Subcutaneous adipose tissue (tissue), 4 donors: ENCODE data around the gene TXNRD2. TPM values are rescaled to one million over a fixed set of nuclear protein-coding genes. Genes with fewer than 3 reads are reported as not detected.

Experiments used
- CTCF ChIP-seq: fragments of 450-650 bp; IDR thresholded peaks from one replicate; pipeline ENCODE4 v1.5.1; 2016; ENCODE audit warnings: low read depth, mild to moderate bottlenecking, control low read depth, antibody characterized with exemption, moderate library complexity
- total RNA-seq, 4 donors: library from RNA; depleted of rRNA; stranded (reverse); fragments of >200 nt; gene quantifications; one replicate each; pipeline ENCODE4 v1.1.0, GENCODE V29; 2016

TXNRD2 gene
- total RNA-seq, 4 donors from 2014 or later: 11.1 to 28.4 (median 15.8) TPM

DNA sequence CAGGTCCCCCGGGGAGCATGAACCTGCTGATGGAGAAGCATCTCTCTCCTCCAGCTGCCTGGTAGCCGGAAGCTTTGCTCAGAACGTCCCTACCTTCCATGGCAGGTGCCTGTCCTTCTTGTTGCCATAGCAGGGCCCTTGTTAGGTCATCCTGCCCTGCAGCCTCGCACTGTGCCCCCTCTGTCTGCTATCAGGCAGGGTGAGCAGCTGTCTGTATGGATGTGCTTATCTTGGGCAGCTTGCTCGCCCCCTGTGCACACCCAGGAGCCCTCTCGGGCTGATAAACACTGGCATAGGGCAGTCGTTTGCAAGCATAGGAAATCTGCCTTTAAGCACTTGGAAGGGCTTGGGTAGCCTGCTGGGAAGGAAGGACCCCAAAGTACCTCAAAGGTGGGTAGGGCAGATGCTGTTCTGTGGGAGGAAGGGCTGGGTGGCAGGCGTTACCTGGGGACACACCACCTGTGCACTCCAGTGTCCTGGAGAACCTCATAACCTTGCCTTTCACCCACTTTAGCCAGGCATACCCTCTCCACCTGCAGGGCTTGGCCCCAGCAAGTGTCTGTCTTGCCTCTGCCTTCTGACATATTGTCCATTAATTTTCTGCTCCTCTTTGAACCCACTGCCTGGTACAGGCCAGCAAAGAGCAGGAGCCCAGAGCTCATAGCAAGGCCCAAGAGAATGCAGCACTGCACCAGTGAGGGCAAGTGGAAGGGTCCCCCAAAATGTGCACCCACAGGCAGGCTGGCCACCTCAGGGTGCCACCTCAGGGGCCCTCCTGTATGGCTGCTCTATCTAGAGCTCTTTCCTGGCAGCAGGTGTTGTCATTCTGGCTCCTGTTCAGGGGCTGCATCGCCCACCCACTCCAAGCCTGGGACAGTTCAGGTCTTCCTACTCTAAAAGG is 8.0 kb downstream of the TXNRD2 start:
- TF ChIP-seq CTCF: no peak

GRCh38 chr22:19932367-19933206 is 9.0 kb downstream of the TXNRD2 start:
- no peak for TF ChIP-seq CTCF

- TF ChIP-seq CTCF: no peak
Measured at GRCh38 chr22:19931514-19931913, 10.1 kb downstream of the TXNRD2 start.

- TF ChIP-seq CTCF: no peak
Measured at GRCh38 chr22:19930551-19931486, 10.8 kb downstream of the TXNRD2 start.

- TF ChIP-seq CTCF: no peak
Measured at GRCh38 chr22:19929586-19930550, 11.8 kb downstream of the TXNRD2 start.

- no peak for TF ChIP-seq CTCF
Measured at GRCh38 chr22:19928207-19928606, 13.4 kb downstream of the TXNRD2 start.
